Stimulated activated CD4-positive, alpha-beta T cell treated with anti-CD3 and anti-CD28 coated beads, TNF-alpha, amount 100 ng/mL, for 48 hours (primary cell): ENCODE results near the gene DFFA.
A peak's percentile ranks its signal among the peaks of the same experiment; 100 is the strongest.
"Not testable (repeated sequence)": the region's sequence is repeated elsewhere in the genome, so short reads cannot be mapped to it uniquely, and the experiment has no call there.

Experiments used
- DNase-seq, 3 donors: peaks; one replicate each; pipeline ENCODE4 v3.0.0-alpha.2; 2020; ENCODE audit warnings: low read depth in 3 of 3

Gene DFFA

DNA sequence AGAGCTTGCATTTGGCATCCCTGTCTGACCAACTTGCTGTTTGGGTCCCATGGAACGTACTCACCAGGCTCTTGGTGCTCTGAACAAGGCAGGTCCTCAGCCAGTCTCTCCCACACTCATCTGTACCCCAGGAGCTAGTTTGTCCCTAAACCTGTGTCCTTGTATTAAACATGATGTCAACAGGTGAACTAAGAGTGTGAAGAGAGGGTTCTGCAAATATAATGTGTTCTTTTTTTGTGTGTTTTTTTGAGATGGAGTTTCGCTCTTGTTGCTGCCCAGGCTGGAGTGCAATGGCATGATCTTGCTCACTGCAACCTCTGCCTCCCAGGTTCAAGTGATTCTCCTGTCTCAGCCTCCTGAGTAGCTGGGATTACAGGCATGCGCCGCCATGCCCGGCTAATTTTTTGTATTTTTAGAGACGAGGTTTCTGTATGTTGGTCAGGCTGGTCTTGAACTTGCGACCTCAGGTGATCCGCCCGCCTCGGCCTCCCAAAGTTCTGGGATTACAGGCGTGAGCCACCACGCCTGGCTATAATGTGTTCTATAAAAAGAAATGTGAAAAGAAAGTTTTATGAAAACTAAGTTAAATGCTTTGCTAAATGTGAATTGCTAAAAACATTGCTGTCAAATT, 33.8 kb upstream of the DFFA start:
- DNase-seq, result not testable (repeated sequence)

DNA sequence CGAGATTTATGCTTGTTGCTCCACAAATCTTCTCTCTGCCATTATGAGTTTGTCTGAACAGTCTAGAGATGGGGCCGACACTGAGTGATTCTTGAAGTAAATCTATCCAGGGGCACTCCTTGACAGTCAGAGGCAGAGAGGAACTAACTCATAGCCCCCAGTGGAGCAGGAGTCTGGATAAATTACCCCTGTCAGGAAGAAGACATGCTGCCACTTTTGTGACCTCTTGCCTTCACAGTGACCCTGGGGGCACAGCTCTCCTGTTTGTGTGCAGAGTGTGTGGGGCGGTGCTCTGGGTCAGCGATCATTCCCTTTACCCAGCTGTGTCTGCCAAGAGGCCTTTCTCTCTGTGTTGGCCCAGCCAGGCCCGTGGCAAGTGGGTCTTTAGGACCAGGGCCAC, 31.9 kb upstream of the DFFA start:
- no peak for DNase-seq

DNA sequence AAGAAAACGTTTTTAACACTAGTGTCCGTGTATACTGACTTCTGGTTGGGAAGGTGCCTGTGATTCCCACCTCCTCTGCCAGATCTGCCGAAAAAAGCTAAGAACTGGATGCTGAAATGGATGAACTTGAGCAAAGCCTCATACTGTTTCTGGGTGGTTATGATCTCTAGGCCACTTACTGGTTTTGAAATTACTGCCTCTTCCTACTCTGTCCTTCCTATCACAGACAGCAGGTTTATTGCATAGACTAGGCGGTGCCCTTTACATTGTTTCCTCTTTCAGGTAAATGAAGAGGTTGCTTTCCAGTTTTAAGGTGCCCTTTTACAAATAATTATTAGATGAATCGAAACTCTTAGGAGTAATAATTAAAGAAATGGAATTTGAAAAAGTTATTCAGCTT, 29.9 kb upstream of the DFFA start:
- DNase-seq, result no peak

DNA sequence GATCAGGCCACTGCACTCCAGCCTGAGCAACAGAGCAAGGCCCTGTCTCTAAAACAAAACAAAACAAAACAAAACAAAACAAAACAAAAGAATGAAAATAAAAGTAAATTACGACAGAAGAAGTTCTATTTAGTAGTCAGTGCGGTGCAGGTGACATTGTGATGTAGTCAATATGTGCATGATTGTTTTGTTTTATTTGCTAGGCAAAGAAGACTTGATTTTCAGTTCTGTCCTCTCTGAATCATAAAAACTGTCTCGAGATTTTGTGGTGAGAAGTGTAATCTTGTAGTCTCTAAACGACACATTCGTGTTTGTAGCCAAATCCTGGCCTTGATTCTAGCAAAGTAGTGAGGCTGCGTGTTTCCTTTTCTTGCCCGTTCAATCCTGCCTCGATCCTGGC, 25.9 kb upstream of the DFFA start:
- DNase-seq, result no peak

DNA sequence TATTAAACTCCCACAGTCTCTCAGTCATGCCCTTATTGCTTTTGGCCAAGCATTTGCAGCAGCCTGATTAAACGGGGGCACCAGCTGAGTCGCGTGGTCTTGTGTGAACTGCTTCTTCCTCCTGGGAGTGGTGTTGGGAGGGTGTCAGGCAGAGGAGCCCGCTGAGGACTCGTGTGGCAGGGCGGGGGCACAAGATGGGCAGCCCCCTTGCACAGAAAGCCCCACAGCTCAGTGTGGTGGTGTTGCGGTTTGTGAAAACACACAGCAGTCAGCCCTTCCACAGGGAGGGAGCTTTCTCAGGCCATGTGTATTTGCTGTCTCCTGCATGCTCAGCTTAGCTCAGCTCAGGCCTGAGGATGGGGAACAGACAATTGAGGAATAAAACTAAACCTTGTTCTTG, 24.8 kb upstream of the DFFA start:
- no peak for DNase-seq

DNA sequence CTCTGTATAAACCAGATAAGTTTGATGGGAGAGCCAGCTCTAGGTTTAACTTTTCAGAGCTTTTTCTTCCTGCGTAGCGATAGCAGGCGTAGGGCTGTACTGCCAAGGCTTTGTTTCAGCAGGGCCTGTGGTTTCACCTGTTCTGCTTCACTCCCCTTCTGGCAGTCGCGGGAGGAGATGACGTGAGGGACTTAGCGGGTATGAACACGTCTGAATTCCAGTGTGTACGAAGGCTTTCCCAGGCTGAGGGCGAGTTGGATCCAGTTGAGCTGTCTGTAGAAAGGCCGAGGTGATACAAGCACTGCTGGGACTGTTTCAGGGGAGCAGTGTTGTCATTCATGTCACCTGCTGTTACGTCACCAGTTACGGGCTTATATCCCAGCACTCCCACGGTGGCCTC, 23.6 kb upstream of the DFFA start:
- no peak for DNase-seq

DNA sequence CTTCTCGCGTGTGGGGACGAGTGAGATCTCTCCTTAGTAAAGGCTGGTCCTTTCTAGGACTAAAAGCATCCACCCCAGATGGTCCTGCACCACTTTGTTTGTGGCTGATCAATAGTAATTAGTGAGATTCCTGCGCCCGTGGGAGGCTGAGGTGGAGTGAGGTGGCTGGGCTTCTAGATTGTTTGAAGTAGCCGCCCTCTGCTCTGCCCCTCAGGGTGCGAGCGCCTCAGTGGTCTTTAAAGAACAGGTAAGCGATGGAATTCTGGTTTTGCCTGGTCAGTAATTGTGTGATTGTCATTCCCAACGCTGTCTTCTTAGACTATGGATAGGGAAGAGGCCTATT, 23.1 kb upstream of the DFFA start:
- no peak for DNase-seq

DNA sequence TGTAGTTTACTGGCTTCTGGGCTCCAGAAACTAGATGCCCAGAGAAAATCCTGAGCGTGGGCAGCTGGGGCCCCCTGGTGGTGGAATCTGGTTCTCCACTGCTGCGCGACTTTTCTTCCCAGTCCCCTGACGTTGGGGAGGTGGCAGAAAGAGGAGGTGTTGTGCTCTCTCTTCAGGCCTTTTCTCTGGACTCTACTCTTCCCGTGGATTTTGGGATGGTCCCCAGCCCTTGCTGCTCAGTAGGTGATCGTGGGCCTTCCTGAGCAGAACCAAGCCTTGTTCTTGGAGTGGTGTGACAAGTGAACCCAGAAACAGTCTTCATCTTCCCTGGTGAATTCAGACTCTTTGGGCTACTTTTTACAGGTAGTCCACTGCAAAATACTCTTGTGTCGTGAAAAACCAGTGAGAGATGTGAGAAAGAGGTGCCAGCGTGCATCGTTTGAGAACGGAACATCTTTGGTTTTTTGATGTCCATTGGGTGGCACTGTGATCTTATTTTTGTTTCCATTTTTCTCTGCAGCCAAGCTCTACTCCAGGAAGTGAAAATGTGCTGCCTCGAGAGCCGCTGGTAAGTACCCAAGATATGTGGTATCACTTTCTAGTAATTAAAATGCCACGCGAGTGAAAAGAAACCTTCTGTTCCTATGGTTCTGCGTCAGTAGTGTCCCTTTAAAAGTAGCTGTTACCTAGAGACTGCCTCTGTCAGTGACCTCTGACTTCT, 22.6 kb upstream of the DFFA start:
- DNase-seq, result peak; percentile 61 to 70 (median 67)

DNA sequence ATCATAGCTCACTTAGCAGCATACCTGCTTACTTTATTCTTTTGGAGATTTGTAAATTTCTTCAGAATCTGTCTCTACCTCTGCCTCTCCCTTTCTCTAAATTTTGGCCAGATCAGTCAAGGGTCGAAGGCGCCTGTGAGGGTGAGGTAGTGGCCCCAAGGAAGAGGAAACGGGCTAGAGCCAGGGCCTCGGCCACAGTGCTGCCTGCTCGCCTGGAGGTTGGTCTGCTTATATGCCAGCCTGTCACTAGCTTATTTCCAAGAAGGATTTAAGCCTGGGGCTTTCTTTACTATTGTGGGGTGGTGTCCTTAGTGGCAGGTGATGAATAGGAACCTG, 22.1 kb upstream of the DFFA start:
- DNase-seq, result no peak

DNA sequence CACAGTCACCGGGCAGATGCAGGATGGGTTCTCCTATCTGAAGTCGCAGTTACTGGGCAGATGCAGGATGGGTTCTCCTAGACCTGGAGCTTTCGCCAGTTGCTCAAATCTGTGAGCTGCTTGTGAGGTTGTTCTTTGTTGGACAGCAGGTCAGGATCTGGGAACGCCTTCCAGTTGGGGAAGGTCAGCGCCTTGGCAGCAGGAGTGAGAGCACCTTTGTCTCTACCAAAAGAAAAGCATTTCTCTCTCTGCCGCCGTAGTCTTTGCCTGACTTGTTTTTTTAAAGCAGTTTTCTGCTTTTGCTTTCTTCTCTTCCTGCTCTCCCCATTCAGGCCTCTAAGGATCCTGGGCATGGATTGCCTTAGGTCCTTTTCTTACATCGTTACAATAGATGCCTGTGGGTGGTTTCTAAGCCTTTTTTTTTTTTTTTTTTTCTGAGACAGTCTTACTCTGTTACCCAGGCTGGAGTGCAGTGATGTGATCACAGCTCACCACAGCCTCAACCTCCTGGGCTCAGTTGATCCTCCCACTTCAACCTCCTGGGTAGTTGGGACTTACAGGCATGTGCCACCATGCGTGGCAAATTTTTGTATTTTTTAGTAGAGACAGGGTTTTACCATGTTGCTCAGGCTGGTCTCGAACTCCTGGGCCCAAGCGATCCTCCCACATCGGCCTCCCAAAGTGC, 18.1 kb upstream of the DFFA start:
- DNase-seq, result no peak

DNA sequence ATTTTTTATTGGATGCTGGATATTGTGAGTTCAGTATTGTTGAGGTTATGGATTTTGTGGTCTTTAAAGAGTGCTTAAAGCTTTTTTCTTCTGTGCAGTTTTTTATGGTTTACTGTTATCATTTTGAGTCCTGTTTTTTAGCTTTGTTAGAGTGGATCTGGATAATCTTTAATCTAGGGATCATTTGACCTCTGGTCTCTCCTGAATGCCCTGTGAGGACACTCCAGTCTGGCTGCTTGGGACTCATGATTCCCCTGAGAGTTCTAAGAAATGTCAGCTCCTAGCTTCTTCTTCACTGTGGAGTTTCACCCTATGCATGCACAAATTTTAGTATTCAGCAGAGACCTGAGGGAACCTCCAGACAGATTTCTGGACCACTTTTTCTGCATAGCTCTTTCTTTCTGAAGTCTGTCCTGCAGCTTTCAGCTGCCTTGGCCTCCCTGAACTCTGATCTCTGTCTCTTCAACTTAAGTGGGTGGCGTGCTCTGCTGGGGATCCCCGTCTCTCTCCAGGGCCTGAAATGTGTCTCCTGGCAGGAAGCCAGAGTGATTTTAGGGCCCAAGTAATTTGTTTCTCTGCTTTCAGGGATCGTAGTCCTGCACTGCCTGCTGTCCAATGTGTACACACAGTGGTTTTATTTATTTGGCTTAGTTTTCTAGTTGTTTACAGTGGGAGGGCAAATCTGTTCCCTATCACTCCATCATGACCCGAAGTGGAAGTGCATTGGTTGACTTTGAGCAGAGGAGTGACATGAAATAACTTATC, 17.1 kb upstream of the DFFA start:
- no peak for DNase-seq

DNA sequence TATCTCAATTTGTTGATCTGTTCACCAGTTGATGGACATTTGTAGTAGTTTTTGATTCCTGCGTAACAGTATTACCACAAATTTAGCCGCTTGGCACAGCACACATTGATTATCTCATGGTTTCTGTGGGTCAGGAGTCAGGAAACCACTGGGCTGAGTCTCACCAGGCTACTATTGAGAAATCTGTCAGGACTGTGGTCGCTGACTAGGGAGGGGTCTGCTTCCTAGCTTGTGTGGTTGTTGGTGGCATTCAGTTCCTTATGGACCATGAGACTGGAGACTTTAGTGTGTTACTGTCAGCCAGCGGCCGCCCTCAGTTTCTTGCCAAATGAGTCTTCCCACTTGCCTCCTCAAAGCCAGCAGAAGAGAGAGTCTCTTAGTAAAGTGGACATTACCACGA, 12.2 kb upstream of the DFFA start:
- no peak for DNase-seq

DNA sequence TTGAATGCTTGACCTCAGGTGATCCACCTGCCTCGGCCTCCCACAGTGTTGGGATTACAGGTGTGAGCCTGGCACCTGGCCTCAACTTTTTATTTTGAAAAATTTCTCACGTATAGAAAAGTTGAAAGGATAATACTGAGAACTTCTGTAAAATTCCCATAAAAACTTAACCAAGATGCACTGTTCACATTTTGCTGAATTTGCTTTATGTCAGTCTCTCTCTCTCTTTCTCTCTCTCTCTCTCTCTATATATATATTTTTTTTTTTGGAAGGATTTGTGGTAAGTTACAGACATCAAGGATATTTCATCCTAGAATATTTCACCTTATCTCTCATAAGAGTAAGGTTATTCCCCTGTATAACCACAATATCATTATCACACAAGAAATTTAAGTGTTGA, 8.3 kb upstream of the DFFA start:
- no peak for DNase-seq

DNA sequence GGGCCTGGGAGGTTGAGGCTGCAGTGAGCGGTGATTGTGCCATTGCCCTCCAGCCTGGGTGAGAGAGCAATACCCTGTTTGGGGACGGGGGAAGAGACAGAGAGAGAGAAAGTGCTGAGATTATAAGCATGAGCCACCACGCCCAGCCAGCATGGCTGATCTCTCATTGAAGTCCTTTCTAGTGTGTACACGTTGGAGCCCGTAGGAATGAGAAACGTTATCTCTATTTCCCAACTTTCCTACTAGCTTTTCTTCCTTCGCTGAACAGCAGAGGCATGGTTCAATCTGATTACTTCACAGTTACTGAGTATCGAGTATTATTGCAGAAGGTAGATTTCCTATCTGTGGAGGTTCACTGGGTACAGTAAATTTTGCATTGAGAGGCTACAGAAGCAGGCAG, 7.0 kb upstream of the DFFA start:
- no peak for DNase-seq

DNA sequence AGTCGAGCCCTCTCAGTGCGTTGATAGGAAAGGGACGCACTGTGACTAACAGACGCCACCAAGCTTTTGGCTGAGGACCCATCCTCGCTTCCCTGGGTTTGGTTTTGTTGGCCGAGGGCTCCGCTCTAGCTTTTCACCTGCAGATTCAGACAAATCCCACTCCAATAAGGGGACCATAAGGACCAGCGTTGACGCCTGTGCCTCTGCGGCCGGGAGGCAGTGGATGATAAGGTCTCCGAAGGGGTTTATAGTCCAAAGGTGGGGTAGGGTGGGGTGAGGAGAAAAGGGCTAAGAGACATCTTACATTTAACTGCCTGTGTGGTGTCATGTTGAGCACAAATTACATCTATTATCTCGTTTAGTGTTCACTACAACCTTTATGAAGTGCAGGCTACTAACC, 3.2 kb upstream of the DFFA start:
- no peak for DNase-seq

DNA sequence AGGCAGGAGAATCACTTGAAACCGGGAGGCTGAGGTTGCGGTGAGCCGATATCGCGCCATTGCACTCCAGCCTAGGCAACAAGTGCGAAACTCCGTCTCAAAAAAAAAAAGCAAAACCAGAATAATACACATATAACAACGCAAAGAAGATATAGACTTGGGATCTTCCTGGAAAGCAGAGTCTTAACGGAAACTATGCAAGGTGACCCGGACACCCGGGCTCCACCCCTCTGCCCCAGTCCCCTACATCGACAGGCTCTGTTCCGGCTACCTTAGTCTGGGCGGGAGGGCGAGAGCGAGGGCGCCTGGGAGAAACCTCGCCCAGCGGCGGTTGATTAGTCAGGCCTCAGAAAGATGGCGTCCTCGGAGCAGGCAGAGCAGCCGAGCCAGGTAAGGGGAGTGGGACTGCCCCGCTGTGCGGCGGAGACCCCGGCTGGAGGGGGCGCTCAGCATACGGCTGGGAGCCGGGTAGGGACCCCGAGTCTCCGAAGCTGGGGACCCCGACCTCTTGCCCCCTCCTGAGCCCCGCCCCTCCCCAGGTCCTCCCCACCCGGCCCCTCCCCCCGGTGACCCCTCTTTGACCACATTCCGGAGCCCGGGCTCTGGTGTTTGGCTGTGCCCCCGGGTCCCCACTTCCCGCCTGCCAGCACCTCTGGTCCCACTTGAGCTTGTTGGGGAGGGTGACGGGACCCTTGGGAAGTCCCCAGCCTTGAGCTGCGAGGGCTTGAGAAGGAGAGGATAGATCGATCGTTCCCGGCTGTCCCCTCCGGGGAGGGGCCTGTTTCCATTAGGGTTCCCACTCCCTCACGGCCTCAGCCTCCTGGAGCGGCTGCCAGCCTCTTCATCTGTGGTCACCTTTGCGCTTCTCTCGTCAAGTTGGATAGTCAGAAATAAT, 2.5 kb upstream of the DFFA start, which contains the start of gene PEX14:
Gene PEX14, plus strand, starts transcription at position 338 of the 895 bp plus-strand sequence. Its CDS starts 17 bp downstream, at position 355.
- DNase-seq, result peak; percentile 77 to 85 (median 84)

DNA sequence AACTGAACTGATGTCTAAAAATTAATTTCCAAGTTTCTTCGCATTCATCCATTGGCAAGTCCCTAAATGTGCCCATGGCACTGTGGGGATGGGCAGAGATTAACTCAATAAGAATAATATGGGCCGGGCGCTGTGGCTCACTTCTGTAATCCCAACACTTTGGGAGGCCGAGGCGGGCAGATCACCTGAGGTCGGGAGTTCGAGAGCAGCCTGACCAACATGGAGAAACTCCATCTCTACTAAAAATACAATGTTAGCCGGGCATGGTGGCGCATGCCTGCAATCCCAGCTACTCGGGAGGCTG, 1.9 kb upstream of the DFFA start:
- DNase-seq, result not testable (repeated sequence)

DNA sequence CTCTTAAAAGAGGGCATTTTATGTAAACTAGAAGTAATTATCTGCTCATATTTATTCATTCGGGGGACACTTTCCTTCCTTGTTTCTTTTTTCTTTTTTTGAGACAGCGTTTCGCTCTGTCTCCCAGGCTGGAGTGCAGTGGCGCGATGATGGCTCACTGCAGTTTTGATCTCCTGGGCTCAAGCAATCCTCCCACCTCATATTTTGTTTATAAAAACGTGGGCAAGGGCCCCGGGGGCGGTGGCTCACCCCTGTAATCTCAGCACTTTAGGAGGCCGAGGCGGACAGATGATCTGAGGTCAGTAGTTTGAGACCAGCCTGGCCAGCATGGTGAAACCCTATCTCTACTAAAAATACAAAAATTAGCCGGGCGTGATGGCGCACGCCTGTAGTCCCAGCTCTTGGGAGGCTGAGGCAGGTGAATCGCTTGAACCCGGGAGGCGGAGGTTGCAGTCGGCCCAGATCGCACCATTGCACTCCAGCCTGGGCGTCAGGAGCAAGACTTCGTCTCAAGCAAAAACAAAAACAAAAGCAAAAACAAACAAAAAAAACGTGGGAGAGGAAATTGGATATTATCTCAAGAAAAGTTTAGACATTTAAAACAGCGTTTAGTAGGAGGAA, 926 bp upstream of the DFFA start:
- DNase-seq, result no peak

DNA sequence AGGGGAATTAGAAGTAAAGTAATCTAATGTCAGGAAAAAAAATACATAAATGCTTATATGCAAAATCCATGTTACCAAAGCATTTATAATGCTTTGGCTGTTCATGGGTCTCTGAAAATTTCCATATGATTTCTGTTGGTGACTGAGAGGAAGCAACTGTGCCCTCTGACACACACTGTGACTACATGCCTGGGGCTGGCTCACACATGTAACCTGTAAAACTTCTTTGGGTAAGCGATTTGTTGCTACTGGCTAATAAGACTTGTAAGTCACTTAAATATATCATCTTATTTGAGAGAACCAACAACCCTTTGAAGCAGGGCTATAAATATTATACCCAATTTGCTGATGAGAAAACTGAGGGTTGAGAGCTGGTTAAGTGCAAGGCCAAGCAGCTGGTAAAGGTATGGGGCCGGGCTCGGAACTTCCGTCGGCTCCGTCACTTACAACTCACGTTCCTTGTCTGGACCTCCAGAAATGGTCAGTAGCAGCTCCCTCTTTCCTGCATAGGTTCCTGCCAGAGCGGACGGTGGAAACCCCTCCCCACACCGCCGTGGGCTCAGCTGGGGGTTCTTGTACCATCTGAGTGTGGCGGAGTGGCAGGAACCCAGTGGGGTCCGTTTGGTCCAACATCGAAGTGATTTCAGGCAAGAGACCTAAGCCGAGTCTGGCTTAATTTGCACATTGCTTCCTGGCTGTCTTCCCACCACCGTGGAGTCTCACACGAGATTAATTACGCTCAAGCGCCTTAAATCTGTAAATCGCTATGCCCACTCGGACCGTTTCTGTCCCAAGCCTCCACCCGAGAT, 714 bp downstream of the DFFA start:
- DNase-seq, result no peak

DNA sequence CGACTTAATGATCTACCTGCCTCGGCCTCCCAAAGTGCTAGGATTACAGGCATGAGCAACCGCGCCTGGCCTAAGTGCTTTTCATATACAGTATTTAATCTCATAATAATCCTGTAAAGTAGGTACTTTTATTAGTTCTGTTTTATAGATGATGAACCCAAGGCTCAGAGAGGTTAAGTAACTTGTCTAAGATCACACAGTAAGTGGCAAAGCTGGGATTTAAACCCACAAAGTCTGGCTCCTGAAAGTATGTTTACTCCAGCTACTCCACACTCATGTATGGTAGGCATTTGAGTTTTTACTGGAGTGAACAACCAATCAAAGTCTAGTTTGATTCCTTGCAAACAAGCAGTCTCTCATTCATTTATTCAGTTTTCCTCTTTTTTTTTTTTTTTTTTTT, 2.3 kb downstream of the DFFA start:
- no peak for DNase-seq
